ENCODE data around the gene ST3GAL5.

Gene ST3GAL5

DNA sequence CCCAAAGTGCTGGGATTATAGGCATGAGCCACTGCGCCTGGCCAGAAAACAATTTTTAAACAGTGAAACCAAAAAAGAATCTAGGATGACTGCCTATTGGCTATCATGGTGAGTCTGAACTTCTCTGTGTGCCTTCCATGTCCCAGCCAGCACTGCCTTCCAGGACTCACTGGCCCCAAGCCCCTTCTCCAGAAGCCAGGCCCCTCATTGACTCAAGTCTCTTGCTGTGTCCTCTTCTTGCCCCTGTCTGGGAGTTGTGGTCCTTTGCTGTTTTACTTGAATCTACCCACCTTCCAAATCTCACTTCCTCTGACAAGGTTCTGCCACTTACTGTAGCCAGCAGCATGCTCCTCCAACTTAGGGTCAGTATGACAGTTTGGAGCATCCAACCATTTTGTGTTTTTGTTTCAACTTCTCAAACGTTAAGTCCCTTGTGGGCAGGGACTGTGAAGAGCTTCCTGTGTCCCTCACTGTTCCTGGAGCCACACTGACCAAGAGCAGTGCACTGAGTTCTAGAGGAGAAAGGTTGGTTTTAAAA lies 41.7 kb downstream of the ST3GAL5 start:
- Histone ChIP-seq H3K4me3 (no peak overlapping the region), H3K27ac (no peak overlapping the region), H3K36me3 (peaks cover 9 to 99% (median 29%) of the 10 kb centered on the region in 11 experiments; a peak in 19 of 22 replicates), H3K4me2 (no peak overlapping the region), H3K9ac (no peak overlapping the region), H3K9me3 (replicated peaks in 1 of 11) (peaks cover 11 to 19% (median 13%) of the 10 kb centered on the region in 11 experiments; a peak in 20 of 22 replicates), H3K27me3 (no peaks in the 10 kb centered on the region), H3K4me1 (peaks cover 0 to 11% (median 7%) of the 10 kb centered on the region in 10 experiments; a peak in 10 of 20 replicates), H4K20me1 (no peaks in the 10 kb centered on the region)
- no peak for TF ChIP-seq Cebpa-rat (IDR thresholded peaks at IDR 0.05)

DNA sequence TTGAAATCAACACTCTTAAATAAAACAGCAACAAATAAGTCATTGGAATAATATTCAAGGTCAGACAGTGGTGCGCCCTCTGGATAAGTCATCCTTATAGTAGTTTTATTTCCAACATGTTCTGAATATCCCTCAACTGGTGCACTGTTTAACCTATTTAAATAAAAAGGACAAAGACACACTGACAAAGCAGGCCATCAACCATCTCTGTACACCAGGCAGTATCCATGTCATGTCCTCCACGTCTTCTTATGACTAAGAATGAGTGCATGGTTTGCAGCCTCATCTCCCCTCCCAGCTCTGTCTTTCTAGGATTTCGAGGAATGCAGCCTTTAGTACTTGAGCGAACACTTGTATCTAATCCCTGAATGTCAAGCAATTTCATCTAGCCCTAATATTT lies 42.4 kb downstream of the ST3GAL5 start:
- Histone ChIP-seq H3K27ac (no peak overlapping the region), H4K20me1 (no peaks in the 10 kb centered on the region), H3K4me2 (no peak overlapping the region), H3K36me3 (peaks cover 9 to 99% (median 29%) of the 10 kb centered on the region in 11 experiments; a peak in 19 of 22 replicates), H3K4me3 (no peak overlapping the region), H3K4me1 (peaks cover 0 to 4% (median 2%) of the 10 kb centered on the region in 10 experiments; a peak in 8 of 20 replicates), H3K27me3 (no peaks in the 10 kb centered on the region), H3K9me3 (replicated peaks in 1 of 11) (peaks cover 11 to 19% (median 13%) of the 10 kb centered on the region in 11 experiments; a peak in 20 of 22 replicates), H3K9ac (no peak overlapping the region)
- no peak for TF ChIP-seq Cebpa-rat (IDR thresholded peaks at IDR 0.05)

DNA sequence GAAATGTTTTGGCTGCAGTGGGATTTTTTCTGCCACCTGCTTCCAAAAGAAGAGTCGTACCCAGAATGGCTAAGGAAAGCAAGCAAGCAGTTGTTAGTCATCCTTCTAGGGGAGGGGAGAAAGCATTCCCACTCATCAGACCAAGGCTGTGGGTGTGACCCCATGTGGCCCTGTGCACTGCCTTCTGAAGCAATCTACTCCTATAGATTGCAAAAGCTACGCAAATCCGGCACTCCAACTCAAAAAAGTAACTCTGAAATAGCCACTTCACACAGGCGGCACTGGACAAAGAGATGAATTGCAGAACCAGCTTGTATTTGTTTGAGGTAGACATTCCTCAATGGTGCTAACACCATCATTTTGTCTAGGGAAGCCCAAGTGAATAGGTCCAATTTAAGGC lies 44.3 kb downstream of the ST3GAL5 start:
- Histone ChIP-seq H3K9me3 (replicated peaks in 1 of 11) (peaks cover 11 to 19% (median 13%) of the 10 kb centered on the region in 11 experiments; a peak in 20 of 22 replicates), H4K20me1 (no peaks in the 10 kb centered on the region), H3K4me2 (no peak overlapping the region), H3K36me3 (peaks cover 9 to 94% (median 25%) of the 10 kb centered on the region in 11 experiments; a peak in 19 of 22 replicates), H3K4me3 (no peak overlapping the region), H3K27me3 (no peaks in the 10 kb centered on the region), H3K4me1 (no peaks in the 10 kb centered on the region), H3K9ac (no peak overlapping the region), H3K27ac (no peak overlapping the region)
- no peak for TF ChIP-seq Cebpa-rat (IDR thresholded peaks at IDR 0.05)

DNA sequence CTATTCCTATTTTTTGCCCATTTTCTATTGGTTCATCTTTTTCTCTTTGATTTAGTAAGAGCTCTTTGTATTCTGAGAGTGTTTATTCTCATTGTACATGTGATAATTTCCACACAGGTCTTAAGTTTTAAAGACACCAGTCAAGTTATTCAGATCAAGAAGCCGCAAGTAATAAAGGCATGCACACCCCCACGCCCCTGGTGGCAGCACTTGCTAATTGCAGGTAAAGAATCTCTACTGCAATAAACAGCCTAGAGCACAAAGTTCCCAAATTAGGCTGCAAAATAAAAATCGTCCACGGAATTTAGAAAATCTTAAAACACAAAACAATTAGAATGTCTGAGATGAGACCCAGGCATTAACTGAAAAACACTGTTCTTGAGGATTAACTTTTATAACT lies 45.2 kb downstream of the ST3GAL5 start:
- TF ChIP-seq Cebpa-rat (IDR thresholded peaks at IDR 0.05) = no peak
- no peak overlapping the region for H3K27ac ChIP-seq
- peaks cover 9 to 95% (median 25%) of the 10 kb centered on the region in 11 experiments; a peak in 19 of 22 replicates for H3K36me3 ChIP-seq
- peaks cover 11 to 19% (median 13%) of the 10 kb centered on the region in 11 experiments; a peak in 20 of 22 replicates for H3K9me3 ChIP-seq (replicated peaks in 1 of 11)
- H4K20me1 ChIP-seq = no peaks in the 10 kb centered on the region
- H3K4me2 ChIP-seq = no peak overlapping the region
- H3K9ac ChIP-seq = no peak overlapping the region
- no peak overlapping the region for H3K4me3 ChIP-seq
- no peaks in the 10 kb centered on the region for H3K27me3 ChIP-seq
- no peaks in the 10 kb centered on the region for H3K4me1 ChIP-seq

DNA sequence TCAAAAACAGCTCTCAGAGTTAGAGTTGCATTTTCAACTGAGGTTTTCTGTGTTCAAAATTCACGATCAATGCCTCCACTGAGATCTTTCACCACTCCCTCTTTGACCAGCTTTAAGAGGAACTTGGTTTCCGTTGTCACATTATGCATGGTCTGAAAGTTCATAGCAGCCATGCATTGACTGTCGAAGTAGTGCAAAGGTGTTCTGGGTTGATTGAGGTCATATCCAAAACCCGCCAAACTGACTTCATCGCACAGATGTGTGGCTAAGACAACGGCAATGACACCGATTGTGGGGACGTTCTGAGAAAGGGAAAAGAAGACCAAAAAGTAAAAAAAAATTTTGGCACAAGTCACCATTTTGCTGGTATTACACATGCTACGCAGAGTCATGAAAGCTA lies 48.7 kb downstream of the ST3GAL5 start:
- H3K4me2 ChIP-seq = no peak overlapping the region
- no peak overlapping the region for H3K27ac ChIP-seq
- no peaks in the 10 kb centered on the region; a peak in 1 of 20 replicates for H3K4me1 ChIP-seq
- peaks cover 18 to 34% (median 24%) of the 10 kb centered on the region in 11 experiments for H3K9me3 ChIP-seq (replicated peaks in 1 of 11)
- H3K4me3 ChIP-seq = no peak overlapping the region
- no peak for TF ChIP-seq Cebpa-rat (IDR thresholded peaks at IDR 0.05)
- H4K20me1 ChIP-seq = no peaks in the 10 kb centered on the region
- H3K9ac ChIP-seq = no peak overlapping the region
- H3K36me3 ChIP-seq = peaks cover 9 to 69% (median 16%) of the 10 kb centered on the region in 11 experiments; a peak in 19 of 22 replicates
- H3K27me3 ChIP-seq = no peaks in the 10 kb centered on the region

DNA sequence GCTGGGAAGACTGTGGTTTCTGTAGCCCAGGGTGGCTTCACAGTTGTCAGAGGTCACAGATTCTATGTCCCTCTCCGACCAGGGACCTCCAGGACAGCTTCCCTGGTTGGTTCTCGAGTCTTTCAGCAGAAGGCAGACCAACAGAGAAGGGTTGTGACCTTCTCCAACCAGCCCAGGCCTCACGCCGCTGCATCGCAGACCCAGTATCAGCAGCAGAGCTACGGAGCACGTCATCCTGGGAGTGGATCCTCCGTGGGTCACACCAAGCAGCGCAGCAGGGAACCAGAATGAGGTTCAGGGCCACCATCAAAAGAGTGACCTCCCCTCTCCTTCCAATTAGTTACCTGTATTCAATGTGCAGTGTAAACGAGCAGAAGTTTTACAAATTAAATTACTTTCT lies 49.3 kb downstream of the ST3GAL5 start:
- H3K9ac ChIP-seq = no peak overlapping the region

GRCh38 chr2:85838641-85839040 lies 50.1 kb downstream of the ST3GAL5 start:
- Histone ChIP-seq H3K9ac (no peak overlapping the region), H3K4me1 (no peaks in the 10 kb centered on the region; a peak in 1 of 20 replicates), H3K9me3 (replicated peaks in 1 of 11) (peaks cover 9 to 29% (median 14%) of the 10 kb centered on the region in 11 experiments; a peak in 21 of 22 replicates), H3K27ac (no peak overlapping the region), H3K36me3 (peaks cover 0 to 54% (median 8%) of the 10 kb centered on the region in 11 experiments; a peak in 14 of 22 replicates), H3K4me2 (no peak overlapping the region), H3K4me3 (no peak overlapping the region), H4K20me1 (no peaks in the 10 kb centered on the region), H3K27me3 (no peaks in the 10 kb centered on the region)
- TF ChIP-seq Cebpa-rat (IDR thresholded peaks at IDR 0.05) = no peak

More for the DNA sequence above, 49.3 kb downstream of the ST3GAL5 start:
- Histone ChIP-seq H3K4me2 (no peak overlapping the region), H3K4me3 (no peak overlapping the region), H3K36me3 (peaks cover 5 to 62% (median 16%) of the 10 kb centered on the region in 11 experiments; a peak in 19 of 22 replicates), H4K20me1 (no peaks in the 10 kb centered on the region), H3K27me3 (no peaks in the 10 kb centered on the region), H3K27ac (no peak overlapping the region), H3K4me1 (no peaks in the 10 kb centered on the region; a peak in 1 of 20 replicates), H3K9me3 (replicated peaks in 1 of 11) (peaks cover 17 to 36% (median 22%) of the 10 kb centered on the region in 11 experiments)
- no peak for TF ChIP-seq Cebpa-rat (IDR thresholded peaks at IDR 0.05)

GRCh38 chr2:85838181-85838580 lies 50.6 kb downstream of the ST3GAL5 start:
- no peak overlapping the region for H3K4me3 ChIP-seq
- H4K20me1 ChIP-seq = no peaks in the 10 kb centered on the region
- H3K4me2 ChIP-seq = no peak overlapping the region
- peaks cover 4 to 26% (median 12%) of the 10 kb centered on the region in 11 experiments; a peak in 17 of 22 replicates for H3K9me3 ChIP-seq (replicated peaks in 1 of 11)
- peaks cover 0 to 50% (median 5%) of the 10 kb centered on the region in 11 experiments; a peak in 7 of 22 replicates for H3K36me3 ChIP-seq
- TF ChIP-seq Cebpa-rat (IDR thresholded peaks at IDR 0.05) = no peak
- no peak overlapping the region for H3K9ac ChIP-seq
- no peaks in the 10 kb centered on the region for H3K27me3 ChIP-seq
- H3K4me1 ChIP-seq = no peaks in the 10 kb centered on the region; a peak in 1 of 20 replicates
- no peak overlapping the region for H3K27ac ChIP-seq

- H3K4me2 ChIP-seq = no peak overlapping the region
- TF ChIP-seq Cebpa-rat (IDR thresholded peaks at IDR 0.05) = no peak
- H3K36me3 ChIP-seq = peaks cover 0 to 17% (median 0%) of the 10 kb centered on the region in 11 experiments; a peak in 5 of 22 replicates
- H3K4me1 ChIP-seq = peaks cover 7 to 14% (median 9%) of the 10 kb centered on the region in 10 experiments; a peak in 17 of 20 replicates
- no peak overlapping the region for H3K27ac ChIP-seq
- H4K20me1 ChIP-seq = no peaks in the 10 kb centered on the region
- H3K9me3 ChIP-seq (replicated peaks in 1 of 11) = peaks cover 4 to 26% (median 12%) of the 10 kb centered on the region in 11 experiments; a peak in 16 of 22 replicates
- H3K27me3 ChIP-seq = no peaks in the 10 kb centered on the region
- H3K9ac ChIP-seq = no peak overlapping the region
- H3K4me3 ChIP-seq = no peak overlapping the region
Observed at GRCh38 chr2:85834466-85834865, 54.3 kb downstream of the ST3GAL5 start.

Measured in BLaER1 treated with 17β-estradiol and CSF1 and Interleukin-3, amounts not matched to agents 10 nM and 100 nM (cell line).